GM23338 (cell line): Measurements from ENCODE around the gene GHR.

Source experiments
- EZH2phosphoT487 ChIP-seq: fragments of 200-600 bp; sonication (generic); IDR thresholded peaks from one replicate; pipeline ENCODE4 v1.8.1; 2018; ENCODE audit warnings: antibody characterized with exemption; ENCODE audit not compliant: unreplicated experiment
- POLR2AphosphoS5 ChIP-seq: IDR thresholded peaks from 2 replicates; pipeline ENCODE4 v1.6.1; 2016; ENCODE audit warnings: antibody characterized with exemption, low read depth
- TF ChIP-seq, protein P1 (sequence below), 2 experiments: fragments of 200-600 bp in 1 of 2; sonication (generic) in 1 of 2; conservative IDR thresholded peaks; 2 replicates each; pipeline versions ENCODE4 v1.5.1 to v1.6.1; 2016 to 2017; ENCODE audit warnings: antibody characterized with exemption in 2 of 2, low read depth in 2 of 2, mild to moderate bottlenecking in 2 of 2, moderate library complexity in 1 of 2

DNA sequence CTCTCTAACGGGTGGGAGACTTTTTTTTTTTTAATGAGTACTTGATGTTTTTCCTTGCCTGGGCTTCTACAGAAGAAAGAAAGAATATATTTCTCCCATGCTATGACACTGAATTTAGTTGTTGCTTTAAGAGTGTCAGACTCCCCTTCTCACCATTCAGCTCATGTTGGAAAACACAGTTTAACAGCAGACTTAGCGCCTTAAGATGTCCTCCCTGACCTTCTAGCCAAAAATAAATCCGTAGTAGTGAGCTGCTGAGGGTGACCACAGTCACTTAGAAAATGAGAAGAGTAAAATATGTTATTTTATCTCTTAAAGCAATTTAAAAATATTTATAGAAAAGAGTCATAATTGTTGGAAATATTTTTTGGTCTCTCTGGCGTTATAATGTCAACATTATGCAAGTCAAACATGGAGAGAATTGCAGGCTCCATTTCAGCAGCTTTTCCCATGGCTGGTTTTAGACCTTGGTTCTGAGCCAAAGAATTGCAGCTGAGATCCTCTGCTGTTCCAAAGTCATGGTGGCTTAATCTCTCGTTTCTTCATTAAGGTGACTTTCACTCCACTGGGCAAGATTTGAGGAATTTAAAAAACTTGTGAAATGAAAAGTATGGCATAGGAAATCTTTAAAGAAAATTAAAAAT, 143.5 kb downstream of the GHR start:
- TF ChIP-seq POLR2AphosphoS5 (no peak), EZH2phosphoT487 (no peak)
- TF ChIP-seq, protein P1, sequence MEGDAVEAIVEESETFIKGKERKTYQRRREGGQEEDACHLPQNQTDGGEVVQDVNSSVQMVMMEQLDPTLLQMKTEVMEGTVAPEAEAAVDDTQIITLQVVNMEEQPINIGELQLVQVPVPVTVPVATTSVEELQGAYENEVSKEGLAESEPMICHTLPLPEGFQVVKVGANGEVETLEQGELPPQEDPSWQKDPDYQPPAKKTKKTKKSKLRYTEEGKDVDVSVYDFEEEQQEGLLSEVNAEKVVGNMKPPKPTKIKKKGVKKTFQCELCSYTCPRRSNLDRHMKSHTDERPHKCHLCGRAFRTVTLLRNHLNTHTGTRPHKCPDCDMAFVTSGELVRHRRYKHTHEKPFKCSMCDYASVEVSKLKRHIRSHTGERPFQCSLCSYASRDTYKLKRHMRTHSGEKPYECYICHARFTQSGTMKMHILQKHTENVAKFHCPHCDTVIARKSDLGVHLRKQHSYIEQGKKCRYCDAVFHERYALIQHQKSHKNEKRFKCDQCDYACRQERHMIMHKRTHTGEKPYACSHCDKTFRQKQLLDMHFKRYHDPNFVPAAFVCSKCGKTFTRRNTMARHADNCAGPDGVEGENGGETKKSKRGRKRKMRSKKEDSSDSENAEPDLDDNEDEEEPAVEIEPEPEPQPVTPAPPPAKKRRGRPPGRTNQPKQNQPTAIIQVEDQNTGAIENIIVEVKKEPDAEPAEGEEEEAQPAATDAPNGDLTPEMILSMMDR (conservative IDR thresholded peaks at IDR 0.05; ENCODE audit: low read depth in 2 of 2) = no peak
